HepG2 (cell line): ENCODE data around the gene ZNF334. TPM values are rescaled to one million over a fixed set of nuclear protein-coding genes. Genes with fewer than 3 reads are reported as not detected.
A peak's percentile ranks its signal among the peaks of the same experiment; 100 is the strongest.

Experiments used
- CBX1 ChIP-seq: IDR thresholded peaks from one replicate; pipeline ENCODE4 v1.6.1; 2016; ENCODE audit warnings: antibody characterized with exemption, low read depth
- ETV5 ChIP-seq: IDR thresholded peaks from 2 replicates; pipeline ENCODE4 v1.6.1; 2018; ENCODE audit warnings: missing biosample characterization, missing genetic modification reagents, inconsistent platforms, borderline replicate concordance
- FLYWCH1 ChIP-seq: sonication (generic); formaldehyde crosslinking; IDR thresholded peaks from 2 replicates; pipeline ENCODE4 v1.8.1; 2023; ENCODE audit warnings: mild to moderate bottlenecking, missing genetic modification reagents
- FOXO1 ChIP-seq: sonication (generic); formaldehyde crosslinking; IDR thresholded peaks from 2 replicates; pipeline ENCODE4 v1.4.0; 2020; ENCODE audit warnings: missing genetic modification reagents
- HCFC1 ChIP-seq: fragments of 150-350 bp; IDR thresholded peaks from 2 replicates; pipeline ENCODE4 v1.6.1; 2014; ENCODE audit warnings: low read depth, low read length
- MAX ChIP-seq: IDR thresholded peaks from 2 replicates; pipeline ENCODE4 v1.6.1; 2012; ENCODE audit warnings: inconsistent platforms
- MXD4 ChIP-seq: IDR thresholded peaks from 2 replicates; pipeline ENCODE4 v1.6.1; 2016; ENCODE audit warnings: mild to moderate bottlenecking, missing biosample characterization, missing genetic modification reagents
- NAIF1 ChIP-seq: sonication (generic); formaldehyde crosslinking; IDR thresholded peaks from 2 replicates; pipeline ENCODE4 v1.5.0; 2020; ENCODE audit warnings: mild to moderate bottlenecking, missing genetic modification reagents, borderline replicate concordance
- PHF8 ChIP-seq: sonication (generic); formaldehyde crosslinking; IDR thresholded peaks from 2 replicates; pipeline ENCODE4 v1.5.0; 2020; ENCODE audit warnings: missing genetic modification reagents
- RBFOX2 ChIP-seq: fragments of 200-400 bp; formaldehyde crosslinking; IDR thresholded peaks from 2 replicates; pipeline ENCODE4 v1.6.1; 2017; ENCODE audit warnings: low read depth, mild to moderate bottlenecking, low read length
- ZFP41 ChIP-seq: sonication (generic); formaldehyde crosslinking; IDR thresholded peaks from 2 replicates; pipeline ENCODE4 v1.4.0; 2020; ENCODE audit warnings: mild to moderate bottlenecking, missing genetic modification reagents, borderline replicate concordance
- ZNF263 ChIP-seq: sonication (generic); formaldehyde crosslinking; IDR thresholded peaks from 2 replicates; pipeline ENCODE4 v1.4.0; 2020; ENCODE audit warnings: missing genetic modification reagents
- ZNF275 ChIP-seq: sonication (generic); formaldehyde crosslinking; IDR thresholded peaks from 2 replicates; pipeline ENCODE4 v1.8.0; 2022; ENCODE audit warnings: missing genetic modification reagents, mild to moderate bottlenecking, inconsistent platforms, borderline replicate concordance
- ZNF331 ChIP-seq: sonication (generic); formaldehyde crosslinking; IDR thresholded peaks from 2 replicates; pipeline ENCODE4 v1.4.0; 2020; ENCODE audit warnings: missing genetic modification reagents
- ZNF615 ChIP-seq: sonication (generic); formaldehyde crosslinking; IDR thresholded peaks from 2 replicates; pipeline ENCODE4 v1.5.0; 2020; ENCODE audit warnings: mild to moderate bottlenecking, missing genetic modification reagents, borderline replicate concordance
- ZNF687 ChIP-seq: sonication (generic); formaldehyde crosslinking; IDR thresholded peaks from 2 replicates; pipeline ENCODE4 v1.5.1; 2020; ENCODE audit warnings: mild to moderate bottlenecking, missing genetic modification reagents, moderate library complexity
- ZNF737 ChIP-seq: sonication (generic); formaldehyde crosslinking; IDR thresholded peaks from 2 replicates; pipeline ENCODE4 v1.5.0; 2020; ENCODE audit warnings: missing genetic modification reagents, mild to moderate bottlenecking, borderline replicate concordance
- ZNF75D ChIP-seq: sonication (generic); formaldehyde crosslinking; IDR thresholded peaks from 2 replicates; pipeline ENCODE4 v1.8.1; 2023; ENCODE audit warnings: missing genetic modification reagents, mild to moderate bottlenecking, borderline replicate concordance
- ZNF773 ChIP-seq: sonication (generic); formaldehyde crosslinking; IDR thresholded peaks from 2 replicates; pipeline ENCODE4 v1.4.0; 2020; ENCODE audit warnings: missing genetic modification reagents, borderline replicate concordance
- polyA plus RNA-seq, 8 experiments: library from polyadenylated mRNA; depleted of rRNA in 3 of 8; stranded (reverse) in 7 of 8; unstranded in 1 of 8; fragments of >200 nt; fragmentation: Illumina TruSeq in 4 of 8; extraction: Trizol in 4 of 8; gene quantifications; 2 replicates each; pipeline versions ENCODE4 v1.2.1 to v1.2.3, GENCODE V29; 2011 to 2016; ENCODE audit warnings: low read depth in 4 of 8, missing spikeins in 1 of 8, mixed read lengths in 1 of 8; ENCODE audit not compliant: insufficient read depth in 1 of 8
- total RNA-seq, 5 experiments: library from RNA; depleted of rRNA; stranded (reverse); fragments of >200 nt; fragmentation: Illumina TruSeq; extraction: Trizol; gene quantifications; 2 replicates each; pipeline ENCODE4 v1.2.3, GENCODE V29; 2016; ENCODE audit warnings: low read depth in 1 of 5
- TF ChIP-seq, protein P1 (sequence below): sonication (generic); formaldehyde crosslinking; IDR thresholded peaks from 2 replicates; pipeline ENCODE4 v1.4.0; 2020; ENCODE audit warnings: missing genetic modification reagents

Gene ZNF334
- total and polyA plus RNA-seq, 2 of the 13 experiments (the other 11 are each of a cell fraction or from before 2014, with no cell fraction given), result 4.8 to 7.8 TPM

GRCh38 chr20:46512943-46513844 lies at the start of gene ZNF334 (continued):
- TF ChIP-seq ZNF687 (CRISPR knock-in tag) (peak; percentile 84), HCFC1 (no peak; the same call in none of the 2 replicates), ZNF773 (CRISPR knock-in tag) (peak; percentile 58; the same call in 1 of the 2 replicates), ZNF615 (0 out of 2 replicates have a peak, but pooled peaks have one; percentile 24), ZNF331 (peak; percentile 15; the same call in 1 of the 2 replicates), FLYWCH1 (CRISPR knock-in tag) (no peak), NAIF1 (CRISPR knock-in tag) (0 out of 2 replicates have a peak, but pooled peaks have one; percentile 38), MXD4 (CRISPR knock-in tag) (no peak), ETV5 (CRISPR knock-in tag) (peak; percentile 65; the same call in 1 of the 2 replicates), ZFP41 (CRISPR knock-in tag) (no peak), FOXO1 (CRISPR knock-in tag) (0 out of 2 replicates have a peak, but pooled peaks have one; percentile 27), CBX1 (no peak), PHF8 (CRISPR knock-in tag) (peak; percentile 93), ZNF263 (CRISPR knock-in tag) (0 out of 2 replicates have a peak, but pooled peaks have one; percentile 29), RBFOX2 (peak; percentile 87), ZNF275 (CRISPR knock-in tag) (no peak), ZNF75D (CRISPR knock-in tag) (no peak), ZNF737 (CRISPR knock-in tag) (no peak), MAX (peak; percentile 60)
- TF ChIP-seq, protein P1, sequence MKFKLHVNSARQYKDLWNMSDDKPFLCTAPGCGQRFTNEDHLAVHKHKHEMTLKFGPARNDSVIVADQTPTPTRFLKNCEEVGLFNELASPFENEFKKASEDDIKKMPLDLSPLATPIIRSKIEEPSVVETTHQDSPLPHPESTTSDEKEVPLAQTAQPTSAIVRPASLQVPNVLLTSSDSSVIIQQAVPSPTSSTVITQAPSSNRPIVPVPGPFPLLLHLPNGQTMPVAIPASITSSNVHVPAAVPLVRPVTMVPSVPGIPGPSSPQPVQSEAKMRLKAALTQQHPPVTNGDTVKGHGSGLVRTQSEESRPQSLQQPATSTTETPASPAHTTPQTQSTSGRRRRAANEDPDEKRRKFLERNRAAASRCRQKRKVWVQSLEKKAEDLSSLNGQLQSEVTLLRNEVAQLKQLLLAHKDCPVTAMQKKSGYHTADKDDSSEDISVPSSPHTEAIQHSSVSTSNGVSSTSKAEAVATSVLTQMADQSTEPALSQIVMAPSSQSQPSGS (CRISPR knock-in tag), result 0 out of 2 replicates have a peak, but pooled peaks have one; percentile 25
